NCI-H82 (cell line): ENCODE data around the gene GLDC.
"Not testable (repeated sequence)": the region's sequence is repeated elsewhere in the genome, so short reads cannot be mapped to it uniquely, and the experiment has no call there.

Experiments
- DNase-seq: peaks from one replicate; lab custom pipeline; 2025; lab: John Stamatoyannopoulos, UW

GLDC gene

DNA sequence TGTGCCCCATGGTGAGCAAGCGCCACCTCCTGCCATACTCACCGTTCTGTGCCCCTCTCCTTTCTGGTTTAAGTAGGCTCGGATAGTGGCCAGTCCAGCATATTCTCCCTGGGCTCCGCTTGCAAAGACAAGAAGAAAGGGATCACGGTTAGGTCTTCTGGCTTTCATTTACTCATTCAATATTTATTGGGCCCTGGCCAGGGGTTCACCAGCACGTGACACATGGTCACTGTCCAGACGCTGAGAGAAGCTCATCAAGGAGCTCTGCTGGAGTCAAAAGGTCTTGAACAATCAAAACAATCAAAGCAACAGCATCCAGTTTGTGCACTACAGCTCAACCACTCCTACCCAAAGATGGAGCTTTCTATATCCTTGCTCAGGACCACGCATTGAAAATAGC, 80.2 kb downstream of the GLDC start:
- DNase-seq, result no peak

GRCh38 chr9:6564868-6565267, 80.7 kb downstream of the GLDC start:
- no peak for DNase-seq

DNA sequence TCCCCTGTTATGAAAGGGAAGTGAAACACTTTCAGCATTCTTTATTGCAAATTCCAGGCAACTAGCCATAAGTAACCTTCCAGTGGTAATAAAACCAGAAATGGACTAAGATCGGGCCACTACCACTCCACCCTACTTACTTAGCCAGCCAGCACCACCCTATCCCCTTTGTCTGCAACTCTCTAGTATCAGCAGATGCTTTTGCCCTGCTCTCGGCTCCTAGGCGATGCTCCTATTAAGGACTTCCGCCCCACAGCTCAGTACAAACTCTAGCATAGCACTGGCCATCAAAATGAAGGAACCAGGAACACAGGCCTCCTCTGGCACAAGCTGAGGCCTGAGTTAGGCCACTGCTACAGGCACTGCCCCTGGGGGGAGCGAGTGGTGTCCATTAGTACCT, 81.2 kb downstream of the GLDC start:
- DNase-seq, result no peak

DNA sequence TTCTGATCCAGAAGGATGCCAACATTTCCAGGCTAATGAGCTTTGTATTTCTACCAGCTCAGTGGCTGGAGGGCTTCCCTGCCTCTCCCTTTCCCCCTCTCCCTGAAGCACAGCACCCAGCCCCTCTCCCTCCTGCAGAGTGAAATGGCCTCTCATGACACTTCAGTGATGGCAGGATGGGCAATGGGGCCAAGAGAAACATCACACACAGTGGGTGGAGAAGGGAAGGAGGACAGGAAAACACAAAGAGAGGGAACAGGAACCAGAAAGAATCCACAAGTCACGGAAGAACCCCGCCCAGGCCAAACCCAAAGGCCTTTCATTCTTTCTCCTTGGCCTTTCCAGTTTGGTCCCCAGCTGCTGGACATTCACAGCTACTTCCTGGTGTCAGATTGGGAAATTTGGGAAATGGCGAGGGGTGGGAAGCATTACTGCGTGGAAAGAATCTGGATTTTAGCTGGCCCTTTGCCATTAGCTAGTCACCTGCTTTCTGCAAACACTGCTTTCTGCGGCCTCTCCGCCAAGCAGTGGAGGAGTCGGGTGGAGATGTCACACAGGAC, 82.6 kb downstream of the GLDC start:
- peak; percentile 10 for DNase-seq

DNA sequence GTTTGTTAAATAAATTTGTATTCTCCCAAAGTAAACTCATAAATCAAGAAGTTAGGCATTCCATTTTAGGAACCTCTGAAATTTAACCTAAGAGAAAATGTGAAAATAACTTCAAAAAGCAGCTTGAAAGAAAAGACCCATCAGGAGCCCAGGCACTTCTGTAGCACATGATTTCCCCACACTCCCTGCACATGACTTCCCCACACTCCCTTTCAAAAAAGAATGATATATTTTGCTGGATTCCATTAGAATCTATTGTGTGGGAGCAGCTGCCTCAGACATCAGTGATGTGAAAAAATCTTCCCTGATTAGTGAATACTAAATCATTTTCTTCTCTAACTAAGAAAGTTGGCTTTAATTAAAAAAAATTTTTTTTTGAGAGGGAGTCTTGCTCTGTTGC, 83.3 kb downstream of the GLDC start:
- no peak for DNase-seq

DNA sequence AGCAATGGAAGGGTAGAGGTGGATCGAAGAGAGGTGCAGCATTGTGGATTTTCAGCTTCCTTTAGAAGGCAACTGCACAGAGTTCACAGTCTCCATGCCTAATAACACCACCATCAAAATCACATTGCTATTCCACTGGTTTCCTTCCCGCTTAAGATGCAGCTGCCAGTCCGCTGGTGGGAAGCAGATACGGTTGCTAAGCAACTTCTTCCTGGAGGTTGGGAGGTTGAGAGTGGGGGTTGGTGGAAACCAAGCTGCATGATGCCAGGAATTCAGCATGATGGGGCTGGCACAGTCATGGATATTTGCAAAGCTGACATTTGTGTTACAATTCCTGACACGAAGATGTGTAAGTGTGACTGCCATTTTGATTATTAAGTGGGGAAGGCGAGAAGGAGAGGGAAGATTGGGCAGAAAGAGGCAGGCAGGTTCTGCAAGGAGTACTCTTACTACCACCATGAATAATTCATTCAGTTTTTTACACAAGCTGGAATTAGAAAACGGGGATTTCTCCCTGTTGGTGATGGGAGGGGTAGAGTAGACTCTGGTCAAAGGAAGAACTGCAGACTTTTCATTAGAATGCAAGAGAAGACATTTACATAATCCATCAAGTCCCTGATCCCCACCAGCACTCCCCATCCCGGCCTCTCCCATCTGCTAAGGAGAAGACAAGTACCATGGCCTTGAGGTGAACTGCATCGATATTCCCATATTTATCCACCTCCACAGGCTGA, 87.5 kb downstream of the GLDC start:
- DNase-seq, result peak; percentile 51

DNA sequence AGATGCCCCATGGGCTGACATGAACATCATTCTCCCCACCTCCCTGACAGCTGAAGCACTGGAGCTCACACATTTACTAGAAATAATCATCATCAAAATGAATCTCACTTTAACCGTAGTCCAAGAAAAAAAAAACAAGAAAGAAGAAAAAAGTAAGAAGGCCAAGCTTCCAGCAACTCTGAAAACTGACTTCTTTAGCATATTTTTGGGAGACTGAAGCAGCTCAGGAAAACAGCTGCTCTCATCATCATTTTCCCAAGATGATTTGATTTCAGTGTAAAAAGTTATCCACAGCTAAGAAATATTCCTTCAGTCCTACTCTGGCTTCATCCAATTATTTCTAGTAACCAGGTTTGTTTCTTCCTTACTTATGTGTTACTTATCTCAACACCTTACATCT, 91.7 kb downstream of the GLDC start:
- DNase-seq, result no peak

DNA sequence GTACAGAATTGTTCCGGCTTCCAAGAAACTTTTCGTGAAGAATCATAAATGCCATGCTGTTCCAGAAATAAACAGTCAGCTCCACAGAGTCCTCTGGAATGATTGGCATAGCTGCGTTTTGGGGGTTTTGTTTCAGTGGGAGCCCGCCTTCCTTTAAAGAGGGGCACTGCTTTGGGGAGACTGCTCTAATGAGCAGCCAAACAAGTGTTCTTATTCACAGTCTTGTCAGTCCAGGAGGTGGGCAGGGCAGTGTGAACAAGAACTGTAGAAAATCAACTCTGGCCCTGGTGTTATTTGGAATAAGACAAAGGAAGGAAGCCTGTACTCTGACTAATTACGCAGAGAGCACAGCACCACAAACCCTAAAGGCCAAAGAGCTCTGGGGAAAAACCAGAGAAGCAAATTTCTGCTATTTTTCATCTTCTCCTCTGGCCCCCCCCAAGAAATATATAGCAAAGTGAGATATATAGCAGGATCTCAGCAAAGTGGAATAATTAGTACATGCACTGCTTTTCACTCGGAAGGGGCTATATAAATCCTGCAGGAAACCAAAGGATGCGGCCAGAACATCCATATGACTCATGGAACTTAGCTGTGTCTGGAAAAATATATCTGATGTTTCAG, 92.9 kb downstream of the GLDC start:
- DNase-seq, result no peak

DNA sequence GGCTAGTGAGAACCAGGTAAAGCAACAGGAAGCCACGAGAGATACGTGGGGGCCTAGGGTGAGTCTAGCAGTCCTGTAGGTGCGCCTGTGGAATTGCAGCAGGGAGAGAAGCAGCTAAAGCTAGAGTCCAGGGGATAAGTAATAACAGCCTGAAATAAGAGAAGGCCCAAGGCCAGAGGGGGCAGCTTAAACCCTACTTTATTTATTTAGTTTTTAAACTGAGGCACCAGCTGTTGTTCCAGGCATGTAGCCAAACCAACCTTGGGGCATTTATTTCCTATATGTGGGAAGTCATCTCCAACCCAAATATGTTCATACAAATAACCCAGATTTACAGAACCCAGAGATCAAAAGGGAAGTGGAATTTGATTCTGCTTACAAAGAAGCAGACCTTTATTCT, 93.5 kb downstream of the GLDC start:
- DNase-seq, result peak; percentile 82

DNA sequence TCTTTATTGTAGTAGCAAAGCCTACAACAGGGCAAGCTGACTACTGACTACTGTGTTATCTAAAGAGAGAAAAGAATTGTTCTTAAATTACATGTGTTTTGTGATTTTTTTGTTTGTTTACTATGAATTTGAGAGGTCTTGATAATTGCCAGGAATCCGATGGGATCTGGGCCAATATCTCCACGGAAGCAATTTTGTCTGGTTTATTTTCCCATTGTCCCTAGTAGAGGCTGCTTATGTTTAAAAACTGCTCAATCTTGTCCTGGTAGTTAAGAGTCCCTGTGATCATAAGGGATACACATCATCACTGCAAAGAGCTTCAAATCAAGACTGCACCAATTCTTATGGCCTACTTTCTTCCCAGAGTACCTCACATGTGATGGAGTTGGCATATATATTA, 94.4 kb downstream of the GLDC start:
- no peak for DNase-seq

GRCh38 chr9:6549106-6549800, 96.3 kb downstream of the GLDC start:
- DNase-seq, result peak; percentile 15

DNA sequence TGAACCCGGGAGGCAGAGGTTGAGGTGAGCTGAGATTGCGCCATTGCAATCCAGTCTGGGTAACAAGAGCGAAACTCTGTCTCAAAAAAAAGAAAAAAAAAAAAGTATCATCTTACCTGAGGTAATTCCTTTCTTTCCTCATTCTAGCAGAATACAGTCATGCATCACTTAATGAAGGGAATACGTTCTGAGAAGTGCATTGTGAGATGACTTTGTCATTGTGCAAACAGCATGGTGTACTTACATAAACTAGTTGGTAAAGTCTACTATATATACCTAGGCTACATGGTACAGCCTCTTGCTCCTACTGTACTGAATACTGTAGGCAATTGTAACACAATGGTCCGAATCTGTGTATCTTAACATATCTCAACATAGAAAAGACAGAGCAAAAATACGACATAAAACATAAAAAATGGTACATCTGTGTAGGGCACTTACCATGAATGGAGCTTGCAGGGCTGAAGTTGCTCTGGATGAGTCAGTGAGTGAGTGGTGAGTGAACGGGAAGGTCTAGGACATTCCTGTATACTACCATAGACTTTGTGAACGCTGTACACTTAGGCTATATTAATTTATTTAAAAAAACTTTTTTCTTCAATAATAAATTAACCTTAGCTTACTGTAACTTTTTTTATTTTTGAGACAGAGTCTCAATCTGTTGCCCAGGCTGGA, 100.4 kb downstream of the GLDC start:
- no peak for DNase-seq

GRCh38 chr9:6543204-6543603, 102.3 kb downstream of the GLDC start:
- DNase-seq, result no peak

DNA sequence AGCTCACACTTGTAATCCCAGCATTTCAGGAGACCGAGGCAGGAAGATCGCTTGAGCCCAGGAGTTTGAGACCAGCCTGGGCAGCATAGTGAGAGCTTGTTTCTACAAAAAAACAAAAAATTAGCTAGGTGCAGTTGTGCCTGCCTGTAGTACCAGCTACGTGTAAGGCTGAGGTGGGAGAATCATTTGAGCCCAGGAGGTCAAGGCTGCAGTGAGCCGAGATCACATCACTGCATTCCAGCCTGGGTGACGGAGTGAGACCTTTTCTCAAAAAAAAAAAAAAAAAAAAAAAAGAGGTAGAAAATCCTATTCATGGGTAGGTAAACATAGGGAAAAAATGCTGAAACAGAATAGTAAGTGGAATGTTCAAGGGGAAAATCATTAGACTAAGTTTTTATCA, 102.9 kb downstream of the GLDC start:
- DNase-seq, result not testable (repeated sequence)

GRCh38 chr9:6538666-6539071, 106.9 kb downstream of the GLDC start:
- no peak for DNase-seq

- DNase-seq, result no peak
Observed at GRCh38 chr9:6535594-6535993, 109.9 kb downstream of the GLDC start.

GRCh38 chr9:6525326-6526045, 120.0 kb downstream of the GLDC start:
- DNase-seq, result no peak

GRCh38 chr9:6522263-6522662, 123.3 kb downstream of the GLDC start:
- DNase-seq, result no peak

DNA sequence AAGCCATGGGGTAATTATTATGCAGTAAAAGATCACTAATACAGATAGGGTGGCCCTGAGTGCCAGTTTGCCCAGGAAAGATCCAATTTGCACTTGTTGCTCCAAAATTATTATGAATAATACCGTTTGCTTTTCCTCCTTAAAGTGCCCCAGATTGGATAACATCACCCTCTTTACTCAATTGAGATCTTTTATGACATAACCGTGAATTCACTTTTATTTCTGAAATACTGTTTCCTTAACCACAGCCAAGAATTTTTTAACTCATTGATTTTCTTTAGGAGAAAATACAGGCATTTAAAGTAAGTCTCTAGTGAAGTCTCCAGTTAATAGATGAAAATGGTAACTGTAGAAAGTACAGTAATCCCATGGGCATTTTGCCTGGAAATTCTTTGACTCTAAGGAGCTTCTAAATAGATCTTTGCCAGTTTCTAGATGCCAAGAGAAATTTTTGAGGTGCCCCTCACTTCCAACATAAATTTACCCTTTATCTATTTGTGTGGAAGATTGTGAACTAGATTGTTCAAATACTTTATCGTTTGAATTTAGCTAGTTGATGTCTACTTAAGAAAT, 133.4 kb downstream of the GLDC start:
- DNase-seq, result no peak

- no peak for DNase-seq
Observed at GRCh38 chr9:6506571-6506970, 139.0 kb downstream of the GLDC start.

DNA sequence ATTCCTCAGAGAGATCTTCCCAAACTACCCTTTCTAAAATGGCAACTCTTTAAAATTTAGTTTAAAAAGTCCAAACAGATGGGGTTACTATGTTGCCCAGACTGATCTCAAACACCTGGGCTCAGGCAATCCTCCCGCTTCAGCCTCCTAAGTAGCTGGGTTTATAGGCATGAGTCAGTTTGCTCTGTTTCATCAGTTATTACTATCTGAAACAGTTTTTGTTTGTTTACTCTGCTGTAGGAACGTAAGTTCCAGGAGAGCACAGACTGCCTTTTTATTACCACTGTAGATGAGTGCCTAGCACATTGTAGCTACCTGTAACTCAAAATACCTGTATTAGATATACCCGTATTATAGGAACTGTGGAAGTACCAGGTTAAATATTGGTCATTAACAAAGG, 143.1 kb downstream of the GLDC start:
- no peak for DNase-seq
